ENCODE data around the gene EEIG2.
"Not testable (repeated sequence)": the region's sequence is repeated elsewhere in the genome, so short reads cannot be mapped to it uniquely, and the experiment has no call there.

EEIG2 gene

GRCh38 chr1:108559215-108560186, at the start of gene EEIG2:
Gene EEIG2, plus strand, starts transcription at chr1:108560100. Its CDS starts 329 bp downstream, at chr1:108560429.
- DNase-seq, result peak; percentile 29 to 55

GRCh38 chr1:108511764-108512163, 48.1 kb upstream of the EEIG2 start:
- DNase-seq, result no peak

GRCh38 chr1:108512239-108513043, 47.5 kb upstream of the EEIG2 start:
- no peak for DNase-seq

GRCh38 chr1:108513044-108513415, 46.9 kb upstream of the EEIG2 start:
- no peak for DNase-seq

- not testable (repeated sequence) for DNase-seq
Observed at GRCh38 chr1:108513914-108514313, 46.0 kb upstream of the EEIG2 start.

- DNase-seq, result not testable (repeated sequence)
Observed at GRCh38 chr1:108517301-108517897, 42.5 kb upstream of the EEIG2 start.

GRCh38 chr1:108521990-108522393, 37.9 kb upstream of the EEIG2 start:
- DNase-seq, result no peak

GRCh38 chr1:108523829-108524228, 36.1 kb upstream of the EEIG2 start:
- no peak for DNase-seq

- DNase-seq, result no peak
Observed at GRCh38 chr1:108524676-108525075, 35.2 kb upstream of the EEIG2 start.

- no peak for DNase-seq
Observed at GRCh38 chr1:108527135-108527534, 32.8 kb upstream of the EEIG2 start.

GRCh38 chr1:108527837-108528236, 32.1 kb upstream of the EEIG2 start:
- DNase-seq, result no peak

- no peak for DNase-seq
Observed at GRCh38 chr1:108531444-108531843, 28.5 kb upstream of the EEIG2 start.

GRCh38 chr1:108532730-108533129, 27.2 kb upstream of the EEIG2 start:
- no peak for DNase-seq

- no peak for DNase-seq
Observed at GRCh38 chr1:108533351-108534083, 26.4 kb upstream of the EEIG2 start.

- DNase-seq, result no peak
Observed at GRCh38 chr1:108534759-108535158, 25.1 kb upstream of the EEIG2 start.

- DNase-seq, result not testable (repeated sequence)
Observed at GRCh38 chr1:108535315-108535897, 24.5 kb upstream of the EEIG2 start.

- DNase-seq, result not testable (repeated sequence)
Observed at GRCh38 chr1:108536021-108536420, 23.9 kb upstream of the EEIG2 start.

GRCh38 chr1:108536791-108537190, 23.1 kb upstream of the EEIG2 start:
- DNase-seq, result not testable (repeated sequence)

GRCh38 chr1:108537976-108538375, 21.9 kb upstream of the EEIG2 start:
- DNase-seq, result no peak

GRCh38 chr1:108540977-108541376, 18.9 kb upstream of the EEIG2 start:
- no peak for DNase-seq

- no peak for DNase-seq
Observed at GRCh38 chr1:108541861-108542260, 18.0 kb upstream of the EEIG2 start.

- DNase-seq, result not testable (repeated sequence)
Observed at GRCh38 chr1:108547493-108547892, 12.4 kb upstream of the EEIG2 start.
